GM06990 (cell line): Measurements from ENCODE around the gene ADAM8.

Experiments
- DNase-seq: peaks from one replicate; pipeline ENCODE4 v3.0.0-alpha.2; 2011; ENCODE audit not compliant: insufficient read length; ENCODE audit errors: extremely low read depth
- H3K27me3 ChIP-seq: replicated peaks from 2 replicates; pipeline ENCODE4 v1.6.0; 2011; ENCODE audit warnings: low read length; ENCODE audit not compliant: control insufficient read depth, insufficient read depth
- H3K36me3 ChIP-seq: 2 replicates; pipeline ENCODE4 v1.5.1; 2011; ENCODE audit warnings: low read length; ENCODE audit not compliant: control insufficient read depth, insufficient read depth
- H3K4me3 ChIP-seq: replicated peaks from 2 replicates; pipeline ENCODE4 v1.5.1; 2011; ENCODE audit warnings: low read depth, mild to moderate bottlenecking, control low read depth, low read length
- TF ChIP-seq, protein P1 (sequence below): IDR thresholded peaks from 2 replicates; pipeline ENCODE4 v1.5.1; 2011; ENCODE audit warnings: low read length, control low read depth, mild to moderate bottlenecking, inconsistent platforms; ENCODE audit not compliant: insufficient read depth, poor library complexity, severe bottlenecking

The ADAM8 gene

GRCh38 chr10:133306097-133306476 lies 29.4 kb upstream of the ADAM8 start:
- Histone ChIP-seq H3K27me3 (no peaks in the 10 kb centered on the region), H3K36me3 (peaks cover 14% of the 10 kb centered on the region), H3K4me3 (no peak overlapping the region)
- TF ChIP-seq, protein P1, sequence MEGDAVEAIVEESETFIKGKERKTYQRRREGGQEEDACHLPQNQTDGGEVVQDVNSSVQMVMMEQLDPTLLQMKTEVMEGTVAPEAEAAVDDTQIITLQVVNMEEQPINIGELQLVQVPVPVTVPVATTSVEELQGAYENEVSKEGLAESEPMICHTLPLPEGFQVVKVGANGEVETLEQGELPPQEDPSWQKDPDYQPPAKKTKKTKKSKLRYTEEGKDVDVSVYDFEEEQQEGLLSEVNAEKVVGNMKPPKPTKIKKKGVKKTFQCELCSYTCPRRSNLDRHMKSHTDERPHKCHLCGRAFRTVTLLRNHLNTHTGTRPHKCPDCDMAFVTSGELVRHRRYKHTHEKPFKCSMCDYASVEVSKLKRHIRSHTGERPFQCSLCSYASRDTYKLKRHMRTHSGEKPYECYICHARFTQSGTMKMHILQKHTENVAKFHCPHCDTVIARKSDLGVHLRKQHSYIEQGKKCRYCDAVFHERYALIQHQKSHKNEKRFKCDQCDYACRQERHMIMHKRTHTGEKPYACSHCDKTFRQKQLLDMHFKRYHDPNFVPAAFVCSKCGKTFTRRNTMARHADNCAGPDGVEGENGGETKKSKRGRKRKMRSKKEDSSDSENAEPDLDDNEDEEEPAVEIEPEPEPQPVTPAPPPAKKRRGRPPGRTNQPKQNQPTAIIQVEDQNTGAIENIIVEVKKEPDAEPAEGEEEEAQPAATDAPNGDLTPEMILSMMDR = no peak
- DNase-seq = no peak

DNA sequence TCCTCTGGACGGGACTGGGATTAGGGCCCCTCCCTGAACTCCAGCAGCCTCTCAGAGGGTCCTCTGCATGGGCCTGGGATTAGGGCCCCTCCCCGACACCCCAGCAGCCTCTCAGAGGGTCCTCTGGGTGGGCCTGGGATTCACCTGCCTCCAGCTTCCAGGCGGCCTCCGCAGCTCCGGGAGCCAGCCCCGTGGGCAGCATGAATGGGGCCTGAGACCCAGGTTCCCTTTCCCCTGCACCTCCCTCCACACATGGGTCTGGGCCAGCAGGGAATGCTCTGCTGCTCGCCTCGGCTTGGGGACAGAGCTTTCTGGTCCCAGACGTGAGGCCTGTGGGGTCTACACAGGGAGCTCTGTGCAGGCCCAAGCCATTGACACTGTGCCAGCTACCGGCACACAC lies 26.5 kb upstream of the ADAM8 start:
- Histone ChIP-seq H3K27me3 (no peaks in the 10 kb centered on the region), H3K36me3 (peaks cover 15% of the 10 kb centered on the region)
- TF ChIP-seq, protein P1 = no peak

DNA sequence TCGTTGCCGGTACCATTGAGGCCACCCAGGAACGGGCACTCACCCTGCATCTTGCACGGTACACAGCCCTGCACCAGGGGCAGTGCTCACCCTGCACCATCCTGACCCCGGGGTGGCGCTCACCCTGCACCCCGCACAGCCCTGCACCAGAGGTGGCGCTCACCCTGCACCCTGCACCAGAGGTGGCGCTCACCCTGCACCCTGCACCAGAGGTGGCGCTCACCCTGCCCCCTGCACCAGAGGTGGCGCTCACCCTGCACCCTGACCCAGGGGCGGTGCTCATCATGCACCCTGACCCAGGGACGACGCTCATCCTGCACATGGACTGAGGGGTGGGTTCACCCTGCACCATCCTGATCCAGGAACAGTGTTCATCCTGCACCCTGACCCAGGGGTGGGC lies 25.6 kb upstream of the ADAM8 start:
- peaks cover 20% of the 10 kb centered on the region for H3K36me3 ChIP-seq
- no peak overlapping the region for H3K4me3 ChIP-seq
- TF ChIP-seq, protein P1 = no peak
- H3K27me3 ChIP-seq = no peaks in the 10 kb centered on the region
- DNase-seq = no peak

More for the DNA sequence above, 26.5 kb upstream of the ADAM8 start:
- H3K4me3 ChIP-seq = no peak overlapping the region
- no peak for DNase-seq

DNA sequence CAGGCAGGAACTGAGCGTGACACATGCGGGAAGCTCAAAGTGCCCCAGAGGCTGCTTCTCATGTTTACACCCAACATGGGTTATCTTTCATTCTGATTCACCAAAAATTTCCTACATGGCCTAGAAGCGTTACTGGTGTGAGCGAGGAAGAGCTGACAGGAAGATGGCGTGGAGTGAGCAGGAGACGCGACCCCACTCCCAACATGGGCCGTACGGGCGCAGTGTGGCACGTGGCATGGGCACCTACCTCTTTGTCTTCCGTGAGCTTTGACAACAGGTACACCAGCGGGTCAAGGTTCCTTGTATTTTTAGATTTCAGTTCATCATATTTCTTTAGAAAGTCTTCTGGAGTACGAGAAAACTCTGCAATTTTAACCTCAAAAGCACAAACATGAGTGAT lies 23.1 kb upstream of the ADAM8 start:
- TF ChIP-seq, protein P1 = no peak
- H3K4me3 ChIP-seq = no peak overlapping the region
- peaks cover 30% of the 10 kb centered on the region for H3K36me3 ChIP-seq

DNA sequence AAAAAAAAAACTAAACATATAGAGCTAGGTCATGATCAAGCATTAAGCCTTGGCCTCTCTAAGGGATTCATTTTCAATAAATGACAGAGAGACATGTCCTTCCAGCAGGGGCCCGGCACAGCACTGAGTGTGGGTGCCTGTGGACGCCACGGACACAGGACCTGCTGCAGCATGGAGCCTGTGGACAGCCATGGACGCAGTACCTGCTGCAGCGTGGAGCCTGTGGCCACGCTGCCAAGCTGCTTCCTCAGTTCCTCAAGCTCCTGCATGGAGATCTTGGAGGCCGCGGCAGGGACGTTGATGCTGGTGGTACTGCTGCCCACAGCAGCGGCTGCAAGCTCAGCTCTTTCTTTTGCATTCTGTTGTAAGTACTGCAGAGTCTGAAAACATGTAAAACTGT lies 22.6 kb upstream of the ADAM8 start:
- H3K27me3 ChIP-seq = no peaks in the 10 kb centered on the region
- no peak for DNase-seq
- TF ChIP-seq, protein P1 = no peak
- no peak overlapping the region for H3K4me3 ChIP-seq
- peaks cover 30% of the 10 kb centered on the region for H3K36me3 ChIP-seq

More for the DNA sequence above, 23.1 kb upstream of the ADAM8 start:
- DNase-seq = no peak
- no peaks in the 10 kb centered on the region for H3K27me3 ChIP-seq

GRCh38 chr10:133298466-133298865 lies 21.8 kb upstream of the ADAM8 start:
- DNase-seq = no peak
- H3K27me3 ChIP-seq = no peaks in the 10 kb centered on the region
- TF ChIP-seq, protein P1 = no peak
- H3K4me3 ChIP-seq = no peak overlapping the region
- peaks cover 33% of the 10 kb centered on the region for H3K36me3 ChIP-seq
